GM21786 (cell line): ENCODE measurements around the gene DIP2B.
A peak's percentile ranks its signal among the peaks of the same experiment; 100 is the strongest.

Experiments used
- ATAC-seq: cut with Tn5 transposase; IDR thresholded peaks from one replicate; pipeline ENCODE4 v1.9.1; 2021; ENCODE audit not compliant: unreplicated experiment

DIP2B gene

DNA sequence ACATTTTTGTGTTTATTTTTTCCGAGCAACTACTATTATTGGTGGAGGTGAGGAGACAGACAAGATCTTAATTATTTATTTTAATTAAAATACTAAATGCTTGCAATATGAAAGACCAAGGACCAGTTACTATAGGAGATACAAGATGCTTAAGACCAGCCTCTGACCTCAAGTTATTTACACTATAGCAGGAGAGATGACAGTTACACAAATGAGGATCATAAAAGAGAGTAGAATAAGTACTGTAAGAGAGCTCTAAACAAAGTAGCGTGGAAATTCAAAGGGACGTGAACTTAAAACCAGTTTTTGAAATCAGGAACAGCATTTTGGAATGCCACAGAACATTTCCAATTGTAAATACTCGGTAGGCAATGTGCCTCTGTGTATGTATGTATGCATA lies 131.1 kb downstream of the DIP2B start:
- ATAC-seq, result no peak

DNA sequence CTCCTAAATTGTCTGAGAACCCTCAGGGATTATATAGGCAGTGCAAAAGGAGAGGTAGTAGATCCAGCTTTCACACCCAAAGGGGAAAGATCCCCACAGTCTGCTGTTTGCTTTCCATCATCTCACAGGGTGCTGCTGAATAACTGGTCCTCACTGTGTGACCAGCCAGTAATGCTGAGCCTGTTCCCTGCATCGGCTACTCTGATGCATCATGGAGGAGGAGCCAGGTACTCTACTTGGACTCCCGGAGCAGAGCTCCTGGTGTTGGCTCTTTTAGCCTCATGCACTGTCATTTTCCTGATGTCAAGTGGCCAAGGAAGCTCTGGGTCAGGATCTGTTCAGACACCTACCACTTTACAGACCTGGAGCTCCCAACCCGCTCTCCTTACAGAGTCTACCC lies 131.7 kb downstream of the DIP2B start:
- no peak for ATAC-seq

DNA sequence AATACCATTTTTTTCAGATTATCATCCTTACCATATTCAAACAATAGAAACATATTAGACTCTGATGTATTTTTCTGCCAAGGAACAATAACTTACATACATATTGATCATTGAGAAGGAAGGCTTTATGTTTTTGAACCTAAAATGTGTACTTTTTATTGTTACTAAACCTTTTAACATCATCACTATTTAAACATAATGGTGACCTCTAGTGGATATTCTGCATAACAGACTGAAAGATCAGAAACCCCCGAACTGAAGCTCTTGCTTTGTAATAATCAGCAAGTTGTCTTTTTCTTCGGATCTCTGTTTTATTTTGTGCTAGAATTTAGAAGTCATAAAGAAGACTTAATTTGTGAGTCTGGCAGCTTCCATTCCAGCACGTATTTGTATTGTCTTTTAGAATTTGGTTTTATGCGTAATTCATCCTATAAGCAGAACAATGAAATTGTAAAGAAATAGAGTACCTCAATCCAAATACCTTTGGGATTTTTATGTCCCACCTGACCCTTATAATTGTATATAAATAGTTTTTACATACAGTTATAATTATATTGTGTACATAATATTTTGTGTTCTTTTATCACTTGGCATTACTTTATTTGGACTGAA lies 133.2 kb downstream of the DIP2B start:
- no peak for ATAC-seq

DNA sequence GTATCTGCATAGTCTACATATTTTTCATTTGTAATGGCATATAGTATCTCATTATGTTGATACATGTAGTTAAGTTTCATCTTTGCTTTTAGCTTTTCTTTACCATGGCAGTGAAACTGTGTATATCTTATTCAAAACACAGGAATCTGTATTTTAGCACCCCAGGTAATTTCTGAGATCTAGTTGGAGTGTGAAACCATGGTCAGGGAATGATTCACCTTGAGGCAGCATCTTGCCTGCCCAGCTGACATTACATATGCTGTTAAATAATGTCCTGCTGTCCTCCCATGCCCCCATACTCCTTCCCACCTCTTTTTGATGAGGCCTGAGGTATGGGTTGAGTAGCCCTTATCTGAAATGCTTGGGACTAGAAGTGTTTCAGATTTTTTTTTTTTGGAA lies 133.7 kb downstream of the DIP2B start:
- ATAC-seq, result no peak

DNA sequence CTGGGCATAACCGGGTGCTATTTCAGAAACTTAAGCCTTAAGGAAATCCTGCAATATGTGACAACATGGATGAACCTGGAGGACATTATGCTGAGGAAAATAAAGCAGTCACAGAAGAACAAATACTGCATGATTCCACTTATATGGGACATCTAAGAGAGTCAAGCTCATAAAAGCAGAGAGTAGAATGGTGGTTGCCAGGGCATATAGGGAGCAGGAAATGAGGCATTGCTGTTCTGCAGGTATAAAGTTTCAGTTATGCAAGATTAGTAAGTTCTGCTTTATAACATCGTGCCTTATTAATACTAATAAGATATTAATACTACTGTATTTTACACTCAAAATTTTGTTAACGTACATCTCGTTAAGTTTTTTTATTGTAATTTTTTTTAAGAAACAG lies 134.9 kb downstream of the DIP2B start:
- no peak for ATAC-seq

DNA sequence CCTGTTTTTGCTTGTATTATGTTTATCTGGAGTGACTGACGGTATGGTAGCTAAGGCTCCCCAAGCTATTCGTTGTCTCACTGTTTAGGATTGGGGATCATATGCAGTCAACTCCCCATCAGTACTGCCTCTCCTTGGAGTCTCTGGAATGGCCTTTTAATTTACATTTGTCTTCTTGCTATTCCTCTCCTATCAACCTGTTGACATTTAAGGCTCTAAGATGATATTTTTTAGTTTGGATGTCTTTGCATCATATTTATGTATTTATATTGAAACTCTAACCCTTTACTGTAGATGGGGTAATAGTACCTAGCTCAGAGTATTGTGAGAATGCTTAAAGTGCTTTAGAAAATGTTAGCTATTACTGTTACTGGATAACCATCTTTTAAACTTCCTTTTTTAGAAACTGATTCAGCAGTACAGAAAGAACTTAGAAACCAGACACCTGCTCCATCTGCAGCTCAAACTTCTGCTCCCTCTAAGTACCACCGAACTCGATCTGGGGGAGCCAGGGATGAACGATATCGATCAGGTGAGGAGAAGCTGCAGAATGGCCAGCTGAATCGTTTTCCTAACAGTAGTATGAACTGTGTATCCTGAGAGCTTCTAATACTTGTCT lies 135.6 kb downstream of the DIP2B start:
- no peak for ATAC-seq

DNA sequence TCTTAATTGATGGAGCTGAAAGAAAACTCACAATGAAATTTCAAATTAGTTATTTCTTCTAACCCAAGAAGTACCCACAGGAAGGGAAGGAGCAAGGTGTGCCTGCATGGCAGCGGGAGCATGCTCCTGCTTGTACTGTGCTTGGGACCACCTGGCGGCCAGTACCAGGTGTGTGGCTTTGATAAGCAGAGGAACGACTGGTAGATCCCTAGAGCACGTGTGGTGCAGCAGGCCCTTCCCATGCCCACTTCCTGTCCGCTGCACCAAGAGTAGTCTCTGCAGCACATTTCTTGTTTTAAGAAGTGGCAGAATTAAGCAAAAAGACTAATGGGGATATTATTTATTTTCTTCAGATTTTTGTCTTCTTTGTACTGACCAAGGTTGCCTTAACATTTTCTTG lies 136.8 kb downstream of the DIP2B start:
- ATAC-seq, result no peak

DNA sequence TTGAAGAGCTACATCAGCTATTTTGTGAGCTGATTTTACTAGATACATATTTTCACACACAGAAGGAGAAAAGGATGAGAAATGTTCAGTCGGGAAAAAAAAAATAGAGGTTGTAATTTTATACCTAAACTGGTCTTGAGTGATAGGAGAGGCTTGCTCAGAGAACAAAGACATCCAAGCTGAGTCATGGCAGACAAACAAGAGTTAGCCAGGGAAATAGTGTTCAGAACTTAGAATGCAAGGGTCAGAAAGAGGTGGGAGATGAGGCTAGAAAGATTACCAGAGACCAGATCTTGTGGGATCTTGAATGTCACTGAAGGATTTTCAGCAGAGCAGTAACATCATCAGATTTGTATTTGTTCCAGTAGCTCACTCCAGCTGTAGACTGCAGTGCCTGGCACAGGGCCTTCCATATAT lies 137.3 kb downstream of the DIP2B start:
- no peak for ATAC-seq

DNA sequence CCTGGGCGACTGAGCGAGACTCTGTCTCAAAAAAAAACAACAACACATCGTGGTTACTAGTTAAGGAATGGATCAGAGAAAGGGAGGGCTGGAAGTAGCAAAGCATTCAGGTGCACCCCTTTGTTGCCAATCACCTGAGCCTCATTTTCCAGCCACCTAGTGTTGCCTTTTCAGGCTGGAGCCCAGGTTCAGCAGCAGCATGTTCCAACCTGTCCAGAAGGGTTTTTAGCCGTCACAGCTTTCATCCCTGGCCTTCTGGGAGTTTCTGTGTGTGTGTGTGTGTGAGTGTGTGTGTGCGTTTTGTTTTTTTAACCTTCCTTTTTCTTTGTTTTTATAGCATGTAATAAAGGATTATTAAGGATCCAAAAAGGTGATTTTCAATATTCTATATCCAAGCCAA lies 138.0 kb downstream of the DIP2B start:
- no peak for ATAC-seq

DNA sequence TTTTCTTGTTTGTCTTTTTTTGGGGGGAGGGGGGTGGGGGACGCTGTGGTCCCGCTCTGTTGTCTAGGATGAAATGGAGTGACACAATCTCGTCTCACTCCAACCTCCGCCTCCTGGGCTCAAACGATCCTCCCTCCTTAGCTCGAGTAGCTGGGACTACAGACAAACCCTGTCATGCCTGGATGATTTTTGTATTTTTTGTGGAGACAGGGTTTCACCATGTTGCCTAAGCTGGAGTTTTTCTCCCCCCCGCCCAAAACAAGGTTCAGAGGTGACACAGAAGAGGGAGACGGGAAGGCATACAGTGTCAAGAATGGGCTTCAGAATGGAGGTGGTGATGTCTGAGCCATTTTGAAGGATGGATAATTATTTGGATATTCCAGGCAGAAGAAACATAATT lies 142.2 kb downstream of the DIP2B start:
- no peak for ATAC-seq

DNA sequence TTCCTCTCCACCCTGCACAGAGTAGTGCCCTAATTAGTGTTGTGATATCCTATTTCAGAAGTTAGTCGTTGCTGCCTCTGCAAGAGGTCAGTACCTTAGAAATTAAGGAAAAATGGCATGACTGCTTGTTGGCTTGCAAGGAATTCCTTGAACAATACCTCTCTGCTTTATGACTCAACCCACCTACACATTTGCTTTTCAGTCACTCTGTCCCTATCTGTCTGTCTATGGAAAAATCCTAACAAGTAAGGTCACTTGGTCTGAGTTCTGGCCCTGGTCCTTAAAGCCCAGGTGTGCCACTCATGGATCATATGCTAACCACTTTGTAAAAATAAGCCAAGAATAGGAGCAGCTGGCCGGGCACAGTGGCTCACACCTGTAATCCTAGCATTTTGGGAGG lies 142.7 kb downstream of the DIP2B start:
- ATAC-seq, result no peak

DNA sequence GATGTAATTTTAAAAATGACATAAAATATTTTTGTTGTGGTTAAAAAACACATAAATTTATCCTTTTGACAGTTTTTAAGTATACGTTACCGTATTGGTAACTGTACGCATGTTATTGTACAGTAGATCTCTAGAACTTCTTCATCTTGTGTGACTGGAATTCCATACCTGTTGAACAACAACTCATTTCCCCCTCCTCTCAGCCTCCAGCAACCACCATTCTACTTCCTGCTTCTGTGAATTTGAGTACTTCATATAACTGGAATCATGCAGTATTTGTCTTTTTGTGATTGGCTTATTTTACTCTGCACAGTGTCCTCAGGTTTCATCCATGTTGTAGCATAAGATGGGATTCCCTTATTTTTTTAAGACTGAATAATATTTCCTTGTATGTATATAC lies 145.5 kb downstream of the DIP2B start:
- ATAC-seq, result no peak

DNA sequence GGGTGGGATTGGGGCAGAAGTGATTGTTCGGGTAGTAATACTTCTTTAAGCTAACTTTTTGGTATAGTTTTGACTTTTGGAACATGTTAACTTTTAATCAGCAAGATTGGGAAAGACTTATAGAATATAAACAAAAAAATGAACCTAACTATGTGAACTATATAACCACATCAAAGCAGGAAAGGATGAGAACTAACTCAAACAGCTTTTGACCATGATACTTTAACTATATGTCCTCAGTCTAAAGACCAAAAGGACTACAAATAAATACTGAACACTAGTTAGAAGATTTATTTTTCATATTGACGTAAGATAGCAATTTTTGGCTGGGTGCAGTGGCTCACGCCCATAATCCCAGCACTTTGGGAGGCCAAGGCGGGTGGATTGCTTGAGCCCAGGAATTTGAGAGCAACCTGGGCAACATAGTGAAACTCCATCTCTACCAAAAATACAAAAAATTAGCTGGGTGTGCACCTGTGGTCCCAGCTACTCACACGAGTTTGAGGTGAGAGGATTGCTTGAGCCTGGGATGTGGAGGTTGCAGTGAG lies 150.7 kb downstream of the DIP2B start:
- no peak for ATAC-seq

DNA sequence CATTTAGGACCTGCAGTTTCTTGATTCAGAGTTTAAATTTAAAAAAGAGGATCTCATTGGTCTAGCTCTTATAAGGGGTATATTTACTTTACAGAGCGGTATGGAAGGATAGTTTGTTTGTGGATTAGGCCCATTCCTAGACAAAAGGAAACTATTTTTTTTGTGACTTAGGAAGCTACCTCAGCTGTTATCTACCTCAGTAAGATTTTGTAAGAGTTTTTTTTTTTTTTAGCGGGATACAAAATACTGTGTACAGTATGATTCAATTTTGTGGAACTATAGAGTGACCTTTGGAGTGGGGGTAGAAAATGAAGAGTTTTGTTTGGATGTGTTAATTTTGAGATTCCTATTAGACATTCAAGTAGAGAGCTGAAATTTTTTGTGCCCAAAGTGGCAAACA lies 154.5 kb downstream of the DIP2B start:
- ATAC-seq, result no peak

DNA sequence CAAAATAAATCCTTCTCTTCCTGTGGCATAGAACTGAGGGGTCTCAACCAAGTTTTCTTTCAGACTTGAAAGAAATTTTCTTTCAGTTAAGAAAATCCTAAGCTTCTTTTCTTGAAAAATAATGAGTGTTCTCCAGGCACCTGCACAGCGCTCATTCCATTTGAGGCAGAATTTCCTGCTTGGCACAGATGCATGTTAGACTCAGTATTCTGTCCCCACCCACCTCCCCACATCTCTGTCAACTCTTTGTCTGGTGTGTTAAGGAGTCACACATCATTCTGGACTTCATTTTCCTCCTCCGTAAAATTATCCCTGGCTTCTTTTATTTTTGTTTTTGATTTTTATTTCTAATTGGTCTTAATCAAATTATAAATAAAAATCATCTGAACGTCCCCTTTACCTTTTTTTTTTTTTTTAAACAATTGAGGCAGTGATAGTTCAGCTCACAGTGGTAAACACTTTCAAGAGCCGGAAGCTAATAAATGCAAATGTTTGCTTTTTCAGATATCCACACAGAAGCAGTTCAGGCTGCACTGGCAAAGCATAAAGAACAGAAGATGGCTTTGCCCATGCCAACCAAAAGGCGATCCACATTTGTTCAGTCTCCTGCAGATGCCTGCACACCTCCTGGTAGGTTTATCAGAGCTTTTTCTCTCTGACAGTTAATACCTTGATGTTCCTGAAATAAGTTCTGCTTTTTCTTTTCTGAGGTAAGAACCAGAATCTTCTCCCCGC lies 155.1 kb downstream of the DIP2B start:
- no peak for ATAC-seq

DNA sequence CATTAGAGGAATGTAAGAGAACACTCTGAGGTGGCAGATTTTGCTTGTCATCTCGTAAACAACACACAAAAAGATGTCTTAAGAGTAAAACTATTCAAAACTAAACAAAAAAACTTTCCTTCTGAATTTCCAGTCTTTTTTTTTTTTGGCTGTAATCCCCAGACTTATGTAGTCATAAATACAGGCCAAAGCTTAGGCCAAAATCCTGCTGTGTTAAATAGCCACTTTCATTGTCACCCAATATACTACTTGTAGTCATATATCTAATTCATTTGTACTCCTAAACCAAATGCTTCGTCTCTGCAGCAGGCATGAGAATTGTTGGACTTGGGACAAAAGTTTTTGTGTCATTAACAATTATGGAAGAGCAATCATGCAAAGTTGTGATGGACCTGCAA lies 155.6 kb downstream of the DIP2B start:
- ATAC-seq, result no peak

DNA sequence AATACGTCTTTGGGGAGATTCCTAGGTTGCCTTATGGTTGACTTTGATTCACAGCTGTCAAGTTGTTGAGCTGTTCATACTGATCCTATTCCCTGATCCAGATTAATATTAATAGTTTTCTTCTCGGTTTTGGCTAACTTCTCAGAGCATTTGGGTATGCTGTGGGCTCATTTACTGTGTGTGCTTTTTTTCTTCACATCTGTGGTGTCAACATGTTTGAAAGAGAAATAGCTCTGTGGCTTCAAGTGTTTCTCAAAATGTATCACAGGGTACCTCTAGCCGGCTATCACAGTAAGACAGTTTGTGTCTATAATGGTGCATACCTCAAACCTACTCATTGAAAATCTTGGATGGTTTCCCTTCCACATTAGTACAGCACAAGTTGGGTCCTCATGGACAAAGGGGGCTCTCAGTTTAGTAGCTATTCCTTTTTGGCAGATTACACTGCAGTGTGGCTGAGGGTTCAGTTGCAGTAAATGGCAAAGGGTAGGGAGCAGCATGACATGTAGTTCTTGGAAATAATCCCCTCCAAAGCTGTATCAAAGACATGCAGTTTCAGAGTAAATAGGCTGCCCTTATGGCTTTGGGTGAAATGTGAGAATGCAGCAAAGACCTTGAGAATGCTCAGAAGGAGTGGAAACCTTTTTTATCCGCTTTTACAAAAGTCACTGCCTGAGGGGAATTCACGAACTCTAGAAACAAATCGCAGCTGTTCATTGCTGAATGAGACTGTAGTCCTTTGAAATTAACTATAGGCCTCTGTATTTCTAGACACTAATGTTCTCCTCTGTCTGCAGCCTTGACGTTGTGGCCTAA lies 156.7 kb downstream of the DIP2B start:
- peak; percentile 48 for ATAC-seq

DNA sequence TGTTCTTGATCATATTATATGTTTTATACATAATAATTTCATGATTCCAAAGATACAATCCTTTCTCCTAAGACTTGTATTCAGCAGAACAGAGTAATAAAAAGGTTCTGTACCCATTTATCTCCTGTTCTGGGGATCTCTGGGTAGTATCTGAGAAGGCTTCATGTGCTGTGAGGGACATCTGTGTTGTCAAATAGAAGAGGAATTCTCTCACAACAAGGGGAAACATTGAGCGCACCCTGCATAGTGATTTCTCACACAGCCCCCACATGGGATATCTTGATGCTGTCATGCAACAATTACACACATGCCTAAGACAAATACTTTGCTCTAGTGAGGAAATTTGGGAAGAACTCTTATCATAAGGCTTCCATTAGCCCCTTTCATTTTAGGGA lies 157.3 kb downstream of the DIP2B start:
- no peak for ATAC-seq

DNA sequence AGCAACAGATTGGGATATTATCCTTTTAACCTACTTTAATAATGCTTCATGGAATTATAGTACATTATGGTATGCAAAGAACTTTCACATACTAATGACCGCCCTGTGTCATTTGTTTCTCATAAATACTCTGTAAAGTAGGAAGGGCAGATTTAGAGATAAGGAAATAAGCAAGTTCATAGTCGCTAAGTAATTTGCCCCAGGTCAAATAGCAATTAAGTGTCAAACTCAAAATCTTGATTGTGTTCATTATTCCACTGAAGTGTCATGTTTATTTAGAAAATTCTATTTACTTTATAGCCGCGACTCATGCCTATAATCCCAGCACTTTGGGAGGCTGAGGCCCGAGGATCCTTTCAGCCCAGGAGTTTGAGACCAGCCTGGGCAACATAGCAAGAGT lies 160.4 kb downstream of the DIP2B start:
- no peak for ATAC-seq

DNA sequence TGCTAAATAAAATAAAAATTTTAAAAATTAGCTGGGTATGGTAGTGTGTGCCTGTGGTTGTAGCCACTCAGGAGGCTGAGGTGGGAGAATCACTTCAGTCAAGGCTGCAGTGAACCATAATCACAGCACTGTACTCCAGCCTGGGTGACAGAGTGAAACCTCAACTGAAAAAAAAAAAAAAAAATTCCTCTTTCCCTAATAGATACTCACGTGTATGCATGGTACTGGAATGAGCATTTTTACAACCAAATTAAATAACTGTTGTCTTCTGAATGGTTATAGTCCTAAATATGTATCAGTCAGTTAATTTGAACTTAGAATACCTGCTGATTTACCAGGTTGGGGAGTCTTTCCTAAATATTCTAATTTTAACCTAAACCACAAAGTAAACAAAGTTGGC lies 160.8 kb downstream of the DIP2B start:
- no peak for ATAC-seq

DNA sequence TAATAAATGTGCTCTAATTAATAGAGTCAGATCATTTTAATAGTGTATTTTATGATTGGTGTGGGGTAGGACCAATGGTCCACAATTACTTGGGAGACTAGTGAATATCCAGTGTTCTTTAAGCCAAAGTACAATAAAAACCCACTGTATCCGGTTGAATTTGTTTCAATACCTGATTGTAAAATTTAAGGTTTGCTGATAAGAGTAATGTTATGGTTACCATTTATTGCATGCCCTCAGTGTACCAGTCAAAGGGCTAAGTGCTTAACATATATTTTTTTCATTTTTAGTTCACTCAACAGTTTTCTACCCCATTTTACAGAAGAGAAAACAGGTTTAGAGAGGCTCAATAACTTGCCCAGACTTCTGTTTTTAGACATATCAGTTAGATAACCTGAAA lies 161.2 kb downstream of the DIP2B start:
- ATAC-seq, result no peak
